HG03575 (cell line): ENCODE results near the gene IMMP2L.

Source experiments
- ATAC-seq: cut with Tn5 transposase; IDR thresholded peaks from one replicate; pipeline ENCODE4 v1.9.1; 2021; ENCODE audit not compliant: unreplicated experiment, insufficient number of reproducible peaks, low FRiP score; ENCODE audit errors: extremely low read depth

IMMP2L gene

DNA sequence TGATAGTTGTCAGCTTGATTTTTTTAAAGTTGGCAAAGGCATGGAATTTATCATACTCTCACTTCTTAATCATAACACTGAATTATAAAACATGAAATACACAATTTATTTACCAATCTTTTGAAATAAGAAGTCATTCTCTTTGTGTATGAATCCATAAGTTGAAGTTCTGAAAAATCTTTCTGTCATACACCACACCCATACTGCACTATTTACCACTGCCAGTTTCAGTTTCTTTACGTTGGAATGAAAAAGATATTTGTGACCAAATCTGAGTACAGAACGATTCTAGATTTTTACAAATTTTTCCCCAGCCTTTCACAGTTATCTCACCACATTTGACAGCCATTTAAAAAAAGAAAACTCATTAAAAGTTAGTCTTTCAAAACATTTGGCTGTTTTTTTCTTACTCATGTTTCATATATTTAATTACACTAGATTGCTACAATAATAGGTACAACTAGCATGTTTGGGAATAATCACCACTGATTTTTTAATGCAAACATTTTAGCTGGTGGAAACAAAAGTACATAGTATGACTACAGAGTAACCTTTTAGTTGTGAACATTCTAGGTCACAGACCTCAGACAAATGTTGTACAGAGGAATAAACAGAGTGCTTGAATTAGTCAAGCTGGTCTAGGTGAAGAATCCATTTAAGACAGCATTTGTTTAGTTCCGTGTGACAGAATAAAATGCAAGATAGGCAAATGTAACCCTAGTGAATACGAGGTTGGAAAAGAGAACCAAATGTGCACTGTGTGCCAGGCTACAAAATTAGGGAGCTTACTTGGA lies 656.3 kb downstream of the IMMP2L start:
- ATAC-seq: no peak

DNA sequence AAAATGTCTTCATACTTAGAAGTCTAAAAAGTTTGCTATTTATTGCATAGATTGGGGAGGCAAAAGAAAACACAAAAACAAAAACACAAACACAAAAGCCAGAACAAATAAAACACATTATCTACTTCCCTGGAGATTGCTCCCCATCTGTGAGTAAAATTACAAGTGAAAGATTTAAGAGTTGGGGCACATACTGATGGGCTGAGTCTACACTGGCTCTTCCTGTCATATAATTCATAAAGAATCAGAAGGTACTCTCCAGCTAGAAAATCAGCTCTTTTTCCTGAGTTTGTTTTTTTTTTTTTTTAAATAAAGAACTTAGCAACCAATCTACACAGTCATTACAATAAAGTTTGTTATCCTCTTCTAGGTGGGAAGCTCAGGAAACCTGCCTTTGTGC lies 663.8 kb downstream of the IMMP2L start:
- ATAC-seq: no peak

DNA sequence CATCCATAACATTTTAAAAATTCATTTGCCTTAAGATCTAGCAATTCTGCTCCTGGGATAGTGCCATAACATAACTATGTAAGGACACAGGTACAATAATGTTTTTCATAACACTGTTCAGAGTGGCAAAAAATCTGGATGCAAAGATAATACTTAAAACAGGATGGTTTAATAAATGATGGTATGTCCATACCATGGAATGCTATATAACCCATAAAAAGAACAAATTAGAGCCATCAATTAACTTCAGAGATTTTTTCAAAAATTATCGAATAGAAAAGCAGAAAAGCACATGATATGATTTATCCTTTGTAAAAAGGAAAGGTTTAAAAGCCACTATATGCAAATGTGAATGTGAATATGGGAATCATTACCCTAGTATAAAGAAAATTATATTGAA lies 664.8 kb downstream of the IMMP2L start:
- no peak for ATAC-seq

DNA sequence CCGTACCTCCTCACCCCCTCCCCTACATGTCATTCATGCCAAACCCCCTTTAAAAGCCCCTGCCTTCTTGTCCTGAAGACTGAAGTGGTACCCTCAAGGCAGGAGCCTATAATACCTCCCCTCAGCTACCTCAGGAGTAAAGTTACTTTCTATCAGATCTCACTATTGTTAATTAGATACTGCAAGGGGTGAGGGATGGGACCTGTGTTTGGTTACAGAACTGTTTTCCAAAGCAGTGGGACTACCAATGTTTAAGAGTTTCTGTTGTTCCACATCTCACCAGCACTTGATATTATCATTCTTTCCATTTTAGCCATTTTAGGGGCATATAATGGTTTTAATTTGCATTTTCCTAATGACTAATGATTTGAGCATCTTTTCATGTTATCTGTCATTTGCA lies 668.2 kb downstream of the IMMP2L start:
- no peak for ATAC-seq

DNA sequence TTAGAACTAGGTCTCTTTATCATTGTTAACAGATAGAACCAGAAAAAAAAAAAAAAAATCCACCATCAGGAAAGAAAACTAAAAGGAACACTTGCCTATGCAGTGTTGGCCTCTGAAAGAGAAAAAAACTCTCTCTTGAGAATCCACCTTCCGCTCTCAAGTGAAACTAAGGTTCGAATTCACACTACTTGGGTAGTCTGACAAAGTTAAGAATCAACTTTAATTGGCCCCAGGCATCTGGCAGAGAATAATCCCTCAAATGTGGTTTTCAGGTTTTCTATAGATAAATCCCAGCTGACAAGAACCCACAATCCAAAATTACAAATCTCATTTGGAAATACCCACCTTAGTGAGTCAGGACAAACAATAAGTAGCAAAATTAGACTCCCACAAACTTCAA lies 671.1 kb downstream of the IMMP2L start:
- no peak for ATAC-seq

DNA sequence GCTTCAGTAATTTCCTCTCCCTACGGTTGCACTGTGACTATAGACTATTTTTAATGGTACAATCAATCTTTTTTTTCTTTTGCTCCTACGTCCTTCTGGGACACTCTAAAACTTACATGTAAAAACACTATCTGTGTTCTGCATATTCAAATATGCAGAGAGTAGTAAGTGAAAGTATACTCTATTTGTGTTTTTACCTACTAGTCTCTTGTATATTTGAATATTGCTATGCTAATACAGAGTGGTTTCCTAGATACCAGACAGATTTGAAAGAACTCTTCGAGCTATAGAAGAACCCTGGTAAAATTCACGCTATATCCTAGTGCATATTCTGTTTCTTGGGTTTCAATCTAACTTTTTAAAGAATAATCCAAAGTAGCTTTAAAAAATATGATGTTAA lies 672.2 kb downstream of the IMMP2L start:
- ATAC-seq: no peak

DNA sequence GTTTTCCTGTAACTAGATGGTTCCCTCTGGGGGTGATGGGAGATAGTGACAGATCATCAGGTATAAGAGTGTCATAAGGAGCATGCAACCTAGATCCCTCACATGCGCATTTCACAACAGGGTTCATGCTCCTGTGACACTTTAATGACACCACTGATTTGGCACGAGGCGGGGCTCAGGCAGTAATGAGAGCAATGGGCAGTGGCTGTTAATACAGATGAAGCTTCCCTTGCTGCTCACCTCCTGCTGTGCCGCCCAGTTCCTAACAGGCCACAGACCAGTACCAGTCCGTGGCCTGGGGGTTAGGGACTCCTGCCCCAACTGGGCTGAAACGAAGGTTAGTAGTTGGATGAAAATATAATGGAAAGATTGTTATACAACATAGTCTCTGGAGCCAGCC lies 673.0 kb downstream of the IMMP2L start:
- no peak for ATAC-seq

DNA sequence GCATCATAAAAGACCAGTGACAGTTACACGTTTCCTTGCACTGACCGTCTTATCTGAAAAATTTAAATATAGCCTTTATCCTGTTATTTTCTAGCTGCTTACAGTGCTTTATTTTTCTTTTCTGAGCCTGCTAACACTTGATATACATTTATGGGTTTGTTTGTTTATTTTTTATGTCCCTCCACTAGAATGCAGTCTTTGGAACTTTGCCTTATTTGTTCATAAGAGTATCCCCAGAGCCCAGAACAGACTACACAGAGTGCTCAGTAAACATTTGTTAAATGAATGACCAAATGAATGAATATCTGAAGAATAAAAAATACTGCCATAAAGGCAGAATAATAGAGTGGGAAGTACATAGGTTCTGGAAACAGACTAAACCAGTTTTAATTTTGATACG lies 673.7 kb downstream of the IMMP2L start:
- ATAC-seq: no peak

DNA sequence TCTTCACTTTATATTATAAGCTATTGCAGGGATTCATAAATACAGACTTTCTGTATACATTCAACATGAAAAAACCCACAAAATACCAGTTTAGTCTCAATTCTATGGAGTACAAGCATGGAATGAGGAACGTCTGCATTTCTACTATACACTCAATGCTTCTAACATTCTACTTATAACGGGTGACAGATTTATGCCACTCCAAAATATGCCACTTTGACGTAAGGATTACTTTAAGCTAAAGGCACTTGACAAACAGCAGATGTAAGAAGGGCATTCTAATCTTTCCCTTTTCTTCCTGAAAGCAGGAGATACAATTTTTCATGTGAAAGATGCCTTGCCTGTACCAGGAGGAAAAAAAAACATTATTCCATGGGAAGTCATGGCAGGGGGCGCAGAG lies 676.8 kb downstream of the IMMP2L start:
- no peak for ATAC-seq

DNA sequence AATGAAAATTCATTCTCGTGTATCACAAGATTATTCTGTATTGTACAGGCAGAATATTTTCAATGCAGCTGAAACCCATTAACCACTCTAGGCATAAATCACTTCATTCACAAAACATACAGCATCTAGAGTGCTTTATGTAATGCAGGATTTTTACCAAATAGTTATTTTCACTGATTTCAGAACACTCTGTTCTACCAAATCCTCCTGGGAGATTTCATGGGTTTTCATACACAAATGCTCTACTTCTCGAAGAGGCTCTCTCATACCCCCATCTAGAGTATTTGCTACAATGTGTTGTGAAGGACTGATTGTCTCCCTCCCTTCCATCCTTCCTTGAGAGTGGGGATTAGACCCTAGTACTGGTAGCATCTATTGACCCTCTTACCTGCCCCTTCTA lies 680.6 kb downstream of the IMMP2L start:
- ATAC-seq: no peak

DNA sequence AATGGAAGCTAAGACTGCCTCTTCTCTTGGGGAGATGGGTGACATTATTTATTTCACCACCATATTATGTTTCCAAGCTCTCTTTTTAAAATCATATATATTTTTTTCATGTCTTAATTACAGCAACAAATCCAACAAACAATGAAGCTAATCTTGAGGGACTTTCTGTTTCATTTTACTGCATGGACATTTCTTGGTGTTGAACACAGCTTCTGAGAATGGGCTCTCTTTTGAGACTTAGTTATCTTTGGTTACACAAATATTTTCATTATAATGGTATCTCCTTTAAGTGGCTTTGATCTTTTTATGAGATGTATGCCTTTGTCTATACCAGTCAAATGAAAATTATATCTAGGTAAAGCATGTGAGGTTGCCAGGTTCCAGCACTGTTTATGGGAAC lies 681.3 kb downstream of the IMMP2L start:
- no peak for ATAC-seq

DNA sequence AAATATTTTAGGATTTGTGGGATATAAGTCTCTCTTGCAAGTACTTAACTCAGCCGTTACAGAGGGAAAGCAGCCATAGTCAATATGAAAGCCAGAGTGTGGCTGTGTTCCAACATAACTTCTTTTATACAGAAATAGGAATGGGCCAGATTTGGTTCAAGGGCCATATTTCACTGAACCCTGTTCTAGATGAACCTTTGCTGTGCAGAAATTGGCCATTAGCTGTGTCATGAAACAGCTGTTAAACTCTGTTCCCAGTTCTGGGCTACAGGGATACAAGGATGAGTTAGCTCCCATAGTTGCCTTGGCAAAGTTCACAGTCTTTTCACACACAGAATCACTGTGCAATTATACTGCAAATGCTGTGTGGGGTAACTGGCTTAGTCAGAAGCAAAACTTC lies 685.3 kb downstream of the IMMP2L start:
- no peak for ATAC-seq

DNA sequence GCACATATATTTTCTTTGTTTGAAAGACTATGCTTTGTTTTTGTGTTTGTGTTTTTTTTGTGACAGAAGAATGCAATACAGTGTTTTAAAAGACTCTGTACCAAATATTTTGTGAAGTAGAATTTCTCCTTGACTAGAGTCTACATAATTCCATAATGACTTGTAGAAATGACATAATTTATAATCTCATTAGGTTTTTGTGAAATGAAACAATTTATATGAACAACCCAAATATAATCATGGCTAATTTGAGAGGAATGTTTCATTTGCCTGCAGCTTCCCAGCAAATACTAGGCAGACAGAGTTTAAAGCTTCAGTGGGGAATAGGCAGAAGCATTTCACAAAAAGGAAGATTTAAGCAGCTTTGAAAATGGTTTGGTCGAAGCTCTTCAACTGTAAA lies 686.9 kb downstream of the IMMP2L start:
- no peak for ATAC-seq

DNA sequence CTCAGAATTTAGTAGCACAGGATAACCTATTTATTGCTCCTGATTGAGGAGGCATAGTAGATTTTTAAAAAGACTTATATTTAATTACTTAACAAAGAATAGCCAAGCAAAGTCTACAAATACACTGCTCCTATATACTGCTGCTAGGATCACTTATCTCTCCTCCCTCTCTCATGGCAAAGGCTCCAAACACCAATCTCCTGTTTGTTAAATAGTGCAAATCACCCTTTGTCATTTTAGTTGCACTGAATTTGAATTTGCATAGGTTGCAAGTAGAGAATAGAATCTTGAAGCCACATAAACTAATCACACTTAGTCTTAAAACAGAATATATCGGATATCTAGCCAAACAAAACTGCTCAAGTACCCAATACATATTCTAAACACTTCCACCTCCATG lies 690.4 kb downstream of the IMMP2L start:
- no peak for ATAC-seq

DNA sequence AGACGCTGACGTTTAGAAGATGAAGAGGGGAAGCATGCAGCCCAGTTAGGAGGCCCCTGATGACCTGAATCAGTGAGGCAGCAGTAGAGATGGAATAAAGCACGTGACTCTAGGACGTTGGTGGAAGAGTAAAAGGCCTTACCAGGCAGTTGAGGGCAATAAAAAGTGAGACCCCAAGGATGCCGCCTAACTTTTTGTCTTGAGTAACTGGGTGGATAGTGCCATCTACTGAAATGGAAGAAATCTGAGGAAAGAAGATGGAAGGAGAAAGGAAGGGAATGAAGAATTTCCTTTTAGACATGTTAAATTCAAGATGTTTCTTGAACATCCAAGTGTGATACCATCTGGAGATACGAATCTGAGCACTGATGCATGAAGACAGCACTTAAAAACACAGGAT lies 691.4 kb downstream of the IMMP2L start:
- ATAC-seq: no peak

DNA sequence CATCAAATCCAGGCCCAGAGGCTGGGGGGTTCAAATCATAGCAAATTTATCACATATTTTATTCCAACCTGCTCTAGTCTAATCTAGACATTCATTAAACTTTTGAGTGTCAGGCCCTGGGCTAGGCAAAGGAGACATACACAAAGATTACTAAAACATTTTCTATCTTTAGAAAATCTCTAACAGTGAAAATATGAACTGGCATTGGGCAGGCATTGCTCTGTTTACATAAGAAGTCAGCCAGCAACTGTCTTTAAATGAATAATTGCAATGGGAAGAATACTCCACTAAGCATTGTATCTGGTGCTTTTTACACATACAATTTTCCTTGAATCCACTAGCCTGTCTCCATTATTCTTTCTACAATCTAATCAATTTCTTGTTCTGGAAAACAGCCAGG lies 693.8 kb downstream of the IMMP2L start:
- no peak for ATAC-seq

DNA sequence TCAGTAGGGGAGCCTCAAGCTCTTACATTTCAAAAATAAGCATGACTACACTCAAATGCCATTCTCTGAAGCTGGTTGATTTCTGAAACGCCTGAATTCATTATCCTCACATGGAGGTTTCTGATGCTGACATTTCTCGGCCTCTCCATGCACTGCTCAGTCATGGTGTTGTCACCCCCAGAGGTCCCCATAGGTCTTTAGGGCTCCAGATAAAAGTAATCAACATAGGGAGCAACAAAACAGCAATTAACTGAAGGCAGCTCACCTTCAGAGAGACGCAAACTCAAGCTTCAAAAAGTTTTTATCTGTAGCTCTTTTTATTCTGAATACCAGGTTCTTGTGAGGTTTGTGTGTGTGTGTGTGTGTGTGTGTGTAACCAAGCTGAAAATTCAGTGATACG lies 694.5 kb downstream of the IMMP2L start:
- ATAC-seq: no peak

DNA sequence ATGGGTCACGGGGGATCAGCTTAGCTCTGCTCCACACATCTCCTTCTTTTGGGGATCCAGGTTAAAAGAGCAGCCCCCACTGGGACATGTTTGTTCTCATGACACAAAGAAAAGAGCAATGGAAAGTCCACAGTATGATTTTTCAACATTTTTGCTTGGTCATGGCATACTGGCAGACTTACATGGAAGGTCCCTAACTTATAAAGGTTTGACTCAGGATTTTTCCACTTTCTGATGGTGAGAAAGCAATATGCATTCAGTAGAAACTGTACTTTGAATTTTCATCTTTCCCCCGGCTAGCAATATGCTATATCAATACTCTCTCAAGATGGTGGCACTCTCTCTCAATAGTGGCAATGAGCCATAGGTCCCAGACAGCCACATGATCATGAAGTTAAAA lies 699.0 kb downstream of the IMMP2L start:
- no peak for ATAC-seq

DNA sequence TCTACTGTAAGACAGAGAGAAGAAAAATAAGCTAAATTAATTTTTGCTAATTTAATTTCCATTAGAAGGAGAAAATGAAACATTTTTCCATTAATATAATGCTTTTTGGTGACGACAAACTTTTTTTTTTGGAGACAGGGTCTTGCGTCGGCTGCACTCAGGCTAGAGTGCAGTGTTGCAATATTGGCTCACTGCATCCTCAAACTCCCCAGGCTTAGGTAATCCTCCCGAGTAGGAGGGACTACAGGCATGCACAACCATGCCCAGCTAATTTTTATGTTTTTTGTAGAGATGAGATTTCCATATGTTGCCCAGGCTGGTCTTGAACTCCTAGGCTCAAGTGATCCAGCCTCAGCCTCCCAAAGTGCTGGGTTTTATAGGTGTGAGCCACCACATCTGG lies 701.1 kb downstream of the IMMP2L start:
- ATAC-seq: no peak

DNA sequence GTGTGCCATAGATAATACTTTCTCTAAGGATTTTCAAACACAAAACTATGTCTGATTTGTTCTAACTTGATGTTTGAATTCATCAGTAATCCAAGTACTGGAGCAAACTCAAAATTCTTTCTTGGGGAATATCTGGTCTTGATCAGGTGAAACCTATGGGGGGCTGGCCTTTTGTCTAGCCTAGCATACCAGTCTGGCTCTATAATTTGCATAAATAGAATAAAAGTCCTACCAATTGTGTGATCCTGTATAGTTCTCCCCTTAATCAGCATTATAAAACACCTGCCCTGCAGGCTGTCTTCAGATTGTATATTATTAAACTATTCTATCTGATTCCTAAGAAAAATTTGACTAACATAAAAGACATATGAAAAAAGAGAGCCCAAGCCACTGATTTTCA lies 705.2 kb downstream of the IMMP2L start:
- ATAC-seq: no peak

DNA sequence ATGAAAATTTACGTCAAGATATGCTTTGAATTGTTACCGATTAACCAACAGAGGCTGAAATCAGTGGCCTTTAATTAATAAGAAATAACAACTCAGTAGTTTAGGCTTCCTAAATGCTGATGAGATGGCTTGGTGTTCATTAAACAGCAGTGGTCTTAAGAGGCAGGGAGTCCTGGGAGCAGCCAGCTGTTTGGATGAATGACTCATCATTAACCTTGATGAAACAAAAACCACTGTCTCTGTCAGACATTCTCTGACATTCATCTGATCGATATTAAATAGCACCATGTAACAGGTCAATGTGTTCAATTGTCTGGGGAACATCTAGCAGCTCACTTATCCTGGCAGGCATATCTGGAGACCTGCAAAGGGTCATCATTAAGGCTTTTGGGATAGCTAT lies 705.6 kb downstream of the IMMP2L start:
- no peak for ATAC-seq
